PC-3 (cell line): Measurements from ENCODE around the gene LTB4R. TPM values are rescaled to one million over a fixed set of nuclear protein-coding genes. Genes with fewer than 3 reads are reported as not detected.

Experiments used
- ATAC-seq: fragments of 200-7000 bp; cut with Tn5 transposase; 2 replicates; pipeline ENCODE4 v1.9.1; 2020; ENCODE audit warnings: mild to moderate bottlenecking, moderate library complexity
- BruUV-seq: library from RNA; stranded (reverse); fragments of 400-500 nt; replicated peaks from 2 replicates; lab custom pipeline; 2021; lab: Mats Ljungman, UMichigan
- CTCF ChIA-PET: fragments of 300-600 bp; sonication (Branson Sonifier 250); formaldehyde crosslinking; loops from one replicate; lab custom pipeline; 2022; ENCODE audit warnings: antibody characterized with exemption; lab: Charles Lee
- POLR2A ChIA-PET: fragments of 300-600 bp; sonication (Branson Sonifier 250); formaldehyde crosslinking; loops from one replicate; lab custom pipeline; 2022; ENCODE audit warnings: antibody characterized with exemption; ENCODE audit not compliant: unreplicated experiment; lab: Charles Lee
- DNase-seq: peaks from one replicate; pipeline ENCODE4 v3.0.0-alpha.2; 2015
- H2AFZ ChIP-seq: fragments of 300-600 bp; sonication (generic); 2 replicates; pipeline ENCODE4 v1.6.0; 2016; ENCODE audit warnings: antibody characterized with exemption, low read length
- H3F3A ChIP-seq: fragments of 300-600 bp; sonication (generic); one replicate; pipeline ENCODE4 v1.6.0; 2017; ENCODE audit warnings: antibody characterized with exemption, low read length, control low read depth, mild to moderate bottlenecking; ENCODE audit not compliant: unreplicated experiment
- H3K27ac ChIP-seq: fragments of 300-600 bp; sonication (generic); 2 replicates; pipeline ENCODE4 v1.5.1; 2016; ENCODE audit warnings: mild to moderate bottlenecking, low read length
- H3K27me3 ChIP-seq: fragments of 300-600 bp; sonication (generic); 2 replicates; pipeline ENCODE4 v1.6.1; 2016; ENCODE audit warnings: low read length, mixed read lengths
- H3K36me3 ChIP-seq: fragments of 300-600 bp; sonication (generic); 2 replicates; pipeline ENCODE4 v1.6.1; 2016; ENCODE audit warnings: low read depth, mixed run types, low read length, mixed read lengths
- H3K4me1 ChIP-seq: fragments of 300-600 bp; sonication (generic); 2 replicates; pipeline ENCODE4 v1.5.1; 2016; ENCODE audit warnings: low read length; ENCODE audit not compliant: insufficient read depth
- H3K4me2 ChIP-seq: fragments of 300-600 bp; sonication (generic); 2 replicates; pipeline ENCODE4 v1.6.0; 2016; ENCODE audit warnings: low read length
- H3K4me3 ChIP-seq: fragments of 300-600 bp; sonication (generic); 2 replicates; pipeline ENCODE4 v1.5.1; 2016; ENCODE audit warnings: mild to moderate bottlenecking, low read length, mixed read lengths
- H3K79me2 ChIP-seq: fragments of 300-600 bp; sonication (generic); 2 replicates; pipeline ENCODE4 v1.6.1; 2017; ENCODE audit warnings: low read length, mixed read lengths
- H3K9ac ChIP-seq: fragments of 300-600 bp; sonication (generic); 2 replicates; pipeline ENCODE4 v1.6.0; 2016; ENCODE audit warnings: mild to moderate bottlenecking, low read length
- H3K9me2 ChIP-seq: fragments of 300-600 bp; sonication (generic); replicated peaks from 2 replicates; pipeline ENCODE4 v1.6.1; 2016; ENCODE audit warnings: mixed run types, low read length, mixed read lengths
- H3K9me3 ChIP-seq: fragments of 300-600 bp; sonication (generic); 2 replicates; pipeline ENCODE4 v1.6.1; 2016; ENCODE audit warnings: low read length, mixed read lengths
- H4K20me1 ChIP-seq: fragments of 300-600 bp; sonication (generic); 2 replicates; pipeline ENCODE4 v1.6.1; 2016; ENCODE audit warnings: low read length, mixed read lengths
- EZH2 ChIP-seq: fragments of 300-600 bp; sonication (generic); IDR thresholded peaks from one replicate; pipeline ENCODE4 v1.6.1; 2017; ENCODE audit warnings: antibody characterized with exemption, mild to moderate bottlenecking, low read length; ENCODE audit not compliant: unreplicated experiment
- EZH2phosphoT487 ChIP-seq: fragments of 300-600 bp; sonication (generic); IDR thresholded peaks from 2 replicates; pipeline ENCODE4 v1.6.1; 2018; ENCODE audit warnings: mild to moderate bottlenecking, antibody characterized with exemption, low read length, borderline replicate concordance
- intact Hi-C: fragments of 100-400 bp; cut with micrococcal nuclease; formaldehyde crosslinking; loops from 2 replicates; pipeline ENCODE4 v1.9.0; 2023
- total RNA-seq: library from RNA; depleted of rRNA; stranded (reverse); fragments of >200 nt; gene quantifications from 2 replicates; pipeline ENCODE4 v1.2.3, GENCODE V29; 2014
- TF ChIP-seq, protein P1 (sequence below): fragments of 300-600 bp; sonication (generic); conservative IDR thresholded peaks from 2 replicates; pipeline ENCODE4 v1.5.1; 2017; ENCODE audit warnings: antibody characterized with exemption, low read depth, mild to moderate bottlenecking, low read length

LTB4R gene
- total RNA-seq, 1 experiment from 2014 or later, result 11.6 TPM

- no TSS peak for BruUV-seq
- CTCF ChIA-PET, result no interaction called here
- no peak overlapping the region for H3K9ac ChIP-seq
Measured at GRCh38 chr14:24266344-24267244, 44.7 kb upstream of the LTB4R start.

DNA sequence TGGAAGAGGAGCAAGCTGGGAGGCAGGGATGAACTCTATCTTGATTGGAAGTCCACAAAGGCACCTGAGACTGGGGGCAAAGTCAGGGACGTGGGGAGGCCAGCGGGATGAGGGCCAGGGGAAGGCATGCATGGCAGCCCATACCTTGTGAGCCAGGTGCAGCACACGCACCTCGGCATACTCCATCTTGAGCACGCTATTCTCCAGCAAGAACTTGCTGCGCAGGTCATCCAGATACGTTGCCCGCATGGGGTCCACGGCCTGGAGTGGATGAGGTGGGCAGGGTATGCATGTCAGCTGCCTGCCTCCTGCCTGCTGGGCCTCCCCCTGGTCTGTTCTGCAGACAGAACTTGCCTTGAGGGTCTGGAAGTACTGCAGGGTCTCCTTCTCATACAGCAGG lies 43.8 kb upstream of the LTB4R start:
- Histone ChIP-seq H3K4me3 (no peak overlapping the region), H3K4me2 (no peak overlapping the region), H3K9ac (no peak overlapping the region), H3K27ac (no peak overlapping the region), H4K20me1 (no peaks in the 10 kb centered on the region), H3K27me3 (no peaks in the 10 kb centered on the region), H3K9me2 (no peaks in the 10 kb centered on the region), H3K9me3 (no peaks in the 10 kb centered on the region), H3K36me3 (no peaks in the 10 kb centered on the region), H2AFZ (no peak overlapping the region), H3K4me1 (peaks cover 11% of the 10 kb centered on the region), H3K79me2 (no peaks in the 10 kb centered on the region), H3F3A (no peaks in the 10 kb centered on the region)
- ChIA-PET POLR2A (no interaction called here), CTCF (no interaction called here)
- TF ChIP-seq EZH2 (no peak), EZH2phosphoT487 (no peak)
- TF ChIP-seq, protein P1, sequence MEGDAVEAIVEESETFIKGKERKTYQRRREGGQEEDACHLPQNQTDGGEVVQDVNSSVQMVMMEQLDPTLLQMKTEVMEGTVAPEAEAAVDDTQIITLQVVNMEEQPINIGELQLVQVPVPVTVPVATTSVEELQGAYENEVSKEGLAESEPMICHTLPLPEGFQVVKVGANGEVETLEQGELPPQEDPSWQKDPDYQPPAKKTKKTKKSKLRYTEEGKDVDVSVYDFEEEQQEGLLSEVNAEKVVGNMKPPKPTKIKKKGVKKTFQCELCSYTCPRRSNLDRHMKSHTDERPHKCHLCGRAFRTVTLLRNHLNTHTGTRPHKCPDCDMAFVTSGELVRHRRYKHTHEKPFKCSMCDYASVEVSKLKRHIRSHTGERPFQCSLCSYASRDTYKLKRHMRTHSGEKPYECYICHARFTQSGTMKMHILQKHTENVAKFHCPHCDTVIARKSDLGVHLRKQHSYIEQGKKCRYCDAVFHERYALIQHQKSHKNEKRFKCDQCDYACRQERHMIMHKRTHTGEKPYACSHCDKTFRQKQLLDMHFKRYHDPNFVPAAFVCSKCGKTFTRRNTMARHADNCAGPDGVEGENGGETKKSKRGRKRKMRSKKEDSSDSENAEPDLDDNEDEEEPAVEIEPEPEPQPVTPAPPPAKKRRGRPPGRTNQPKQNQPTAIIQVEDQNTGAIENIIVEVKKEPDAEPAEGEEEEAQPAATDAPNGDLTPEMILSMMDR, result no peak
- no TSS peak for BruUV-seq
- intact Hi-C loops, result no loop called here
- ATAC-seq (no peak), DNase-seq (no peak)

More at GRCh38 chr14:24266344-24267244, 44.7 kb upstream of the LTB4R start:
- Histone ChIP-seq H4K20me1 (no peaks in the 10 kb centered on the region), H3K79me2 (no peaks in the 10 kb centered on the region), H3F3A (no peaks in the 10 kb centered on the region), H3K4me2 (no peak overlapping the region), H3K4me3 (no peak overlapping the region), H3K4me1 (peaks cover 6% of the 10 kb centered on the region), H3K27me3 (no peaks in the 10 kb centered on the region), H3K9me3 (no peaks in the 10 kb centered on the region), H3K9me2 (no peaks in the 10 kb centered on the region), H2AFZ (no peak overlapping the region), H3K36me3 (no peaks in the 10 kb centered on the region), H3K27ac (no peak overlapping the region)
- DNase-seq (no peak), ATAC-seq (no peak)
- POLR2A ChIA-PET, result no interaction called here
- no peak for TF ChIP-seq EZH2phosphoT487
- TF ChIP-seq, protein P1, result no peak
- no peak for TF ChIP-seq EZH2
- intact Hi-C loops, result no loop called here

GRCh38 chr14:24268225-24268624 lies 43.1 kb upstream of the LTB4R start:
- Histone ChIP-seq H2AFZ (no peak overlapping the region), H3K4me1 (peaks cover 11% of the 10 kb centered on the region), H3K4me2 (no peak overlapping the region), H3K9me2 (no peaks in the 10 kb centered on the region), H3K27me3 (no peaks in the 10 kb centered on the region), H3K9ac (no peak overlapping the region), H3K27ac (no peak overlapping the region), H3K9me3 (no peaks in the 10 kb centered on the region), H3K79me2 (no peaks in the 10 kb centered on the region), H3F3A (no peaks in the 10 kb centered on the region), H3K36me3 (no peaks in the 10 kb centered on the region), H4K20me1 (no peaks in the 10 kb centered on the region), H3K4me3 (no peak overlapping the region)
- TF ChIP-seq EZH2 (no peak), EZH2phosphoT487 (no peak)
- TF ChIP-seq, protein P1, result no peak
- intact Hi-C loops, result no loop called here
- POLR2A ChIA-PET, result no interaction called here
- CTCF ChIA-PET, result no interaction called here
- BruUV-seq, result no TSS peak
- ATAC-seq, result no peak
- no peak for DNase-seq
